K562 (cell line): ENCODE data around the gene HUNK. TPM values are rescaled to one million over a fixed set of nuclear protein-coding genes. Genes with fewer than 3 reads are reported as not detected.
A peak's percentile ranks its signal among the peaks of the same experiment; 100 is the strongest.

Experiments used
- ARID1B ChIP-seq: fragments of 450-650 bp; IDR thresholded peaks from 2 replicates; pipeline ENCODE4 v1.6.1; 2016; ENCODE audit warnings: antibody characterized with exemption, mild to moderate bottlenecking, inconsistent platforms
- CBFA2T2 ChIP-seq: fragments of 450-650 bp; conservative IDR thresholded peaks from 2 replicates; pipeline ENCODE4 v1.6.1; 2017; ENCODE audit warnings: mild to moderate bottlenecking
- EP300 ChIP-seq: IDR thresholded peaks from 2 replicates; pipeline ENCODE4 v1.6.1; 2012; ENCODE audit warnings: low read length, improper control_type of control experiment
- FOXJ3 ChIP-seq: sonication (generic); formaldehyde crosslinking; IDR thresholded peaks from 2 replicates; pipeline ENCODE4 v1.4.0; 2020; ENCODE audit warnings: mild to moderate bottlenecking, missing genetic modification reagents
- HNRNPH1 ChIP-seq: fragments of 200-400 bp; formaldehyde crosslinking; optimal IDR thresholded peaks from 2 replicates; pipeline ENCODE3; 2017; ENCODE audit warnings: low read depth, mild to moderate bottlenecking, low read length, moderate library complexity
- RBM15 ChIP-seq: fragments of 200-400 bp; formaldehyde crosslinking; IDR thresholded peaks from 2 replicates; pipeline ENCODE4 v1.6.1; 2018; ENCODE audit warnings: mild to moderate bottlenecking, low read length, moderate library complexity; ENCODE audit not compliant: insufficient read depth
- SP1 ChIP-seq: sonication (generic); formaldehyde crosslinking; IDR thresholded peaks from 2 replicates; pipeline ENCODE4 v1.8.1; 2022; ENCODE audit warnings: mild to moderate bottlenecking, missing genetic modification reagents
- SRSF1 ChIP-seq: fragments of 200-400 bp; formaldehyde crosslinking; IDR thresholded peaks from 2 replicates; pipeline ENCODE4 v1.6.1; 2017; ENCODE audit warnings: mild to moderate bottlenecking, low read depth, low read length, moderate library complexity
- TAL1 ChIP-seq: fragments of 450-650 bp; IDR thresholded peaks from 2 replicates; pipeline ENCODE4 v1.6.1; 2016; ENCODE audit warnings: mild to moderate bottlenecking
- TCF3 ChIP-seq: sonication (generic); formaldehyde crosslinking; IDR thresholded peaks from 2 replicates; pipeline ENCODE4 v1.4.0; 2020; ENCODE audit warnings: mild to moderate bottlenecking, missing genetic modification reagents
- TRIM24 ChIP-seq, 2 experiments: fragments of 450-650 bp; IDR thresholded peaks; 2 replicates each; pipeline ENCODE4 v1.6.1; 2016
- ZBTB1 ChIP-seq: sonication (generic); formaldehyde crosslinking; IDR thresholded peaks from 2 replicates; pipeline ENCODE4 v1.8.1; 2023; ENCODE audit warnings: missing genetic modification reagents, low read depth, mild to moderate bottlenecking, borderline replicate concordance
- ZNF75A ChIP-seq: fragments of 450-650 bp; formaldehyde crosslinking; IDR thresholded peaks from 2 replicates; pipeline ENCODE4 v1.4.0; 2020; ENCODE audit warnings: mild to moderate bottlenecking
- polyA plus RNA-seq, 8 experiments: library from polyadenylated mRNA; depleted of rRNA in 4 of 8; stranded (reverse) in 5 of 8; unstranded in 3 of 8; fragments of >200 nt; fragmentation: Nextera tagmentation in 2 of 8; fragmentation: Illumina TruSeq in 1 of 8; extraction: Ambion mirVana in 2 of 8; extraction: Trizol in 1 of 8; gene quantifications; 2 replicates each; pipeline versions ENCODE4 v1.2.1 to v1.2.3, GENCODE V29; 2011 to 2014; ENCODE audit warnings: inconsistent platforms in 1 of 8, missing spikeins in 1 of 8
- total RNA-seq, 7 experiments: library from RNA; depleted of rRNA in 6 of 7; stranded (reverse); fragments of >200 nt in 6 of 7; fragmentation: Illumina TruSeq in 2 of 7; extraction: Trizol in 2 of 7; gene quantifications; 2 replicates each; pipeline versions ENCODE4 v1.2.1 to v1.2.3, GENCODE V29; 2011 to 2021; ENCODE audit warnings: low replicate concordance in 1 of 7
- TF ChIP-seq, protein P1 (sequence below): fragments of 250-450 bp; sonication (Bioruptor Pico); IDR thresholded peaks from 2 replicates; pipeline ENCODE4 v1.4.0; 2020; ENCODE audit warnings: borderline replicate concordance
- TF ChIP-seq, protein P2 (sequence below): fragments of 250-450 bp; sonication (Bioruptor Pico); IDR thresholded peaks from 2 replicates; pipeline ENCODE4 v1.8.0; 2022; ENCODE audit warnings: inconsistent platforms
- TF ChIP-seq, protein P3 (sequence below): fragments of 250-450 bp; sonication (Bioruptor Pico); IDR thresholded peaks from 2 replicates; pipeline ENCODE4 v1.6.1; 2021; ENCODE audit warnings: mild to moderate bottlenecking
- TF ChIP-seq, protein P4 (sequence below): sonication (generic); formaldehyde crosslinking; IDR thresholded peaks from 2 replicates; pipeline ENCODE4 v1.8.0; 2023; ENCODE audit warnings: mild to moderate bottlenecking, missing genetic modification reagents
- TF ChIP-seq, protein P5 (sequence below): sonication (generic); formaldehyde crosslinking; IDR thresholded peaks from 2 replicates; pipeline ENCODE4 v1.8.0; 2022; ENCODE audit warnings: missing genetic modification reagents, mild to moderate bottlenecking, borderline replicate concordance

HUNK gene
- total and polyA plus RNA-seq, 9 of the 15 experiments (the other 6 are each of a cell fraction or from before 2014, with no cell fraction given): not detected

DNA sequence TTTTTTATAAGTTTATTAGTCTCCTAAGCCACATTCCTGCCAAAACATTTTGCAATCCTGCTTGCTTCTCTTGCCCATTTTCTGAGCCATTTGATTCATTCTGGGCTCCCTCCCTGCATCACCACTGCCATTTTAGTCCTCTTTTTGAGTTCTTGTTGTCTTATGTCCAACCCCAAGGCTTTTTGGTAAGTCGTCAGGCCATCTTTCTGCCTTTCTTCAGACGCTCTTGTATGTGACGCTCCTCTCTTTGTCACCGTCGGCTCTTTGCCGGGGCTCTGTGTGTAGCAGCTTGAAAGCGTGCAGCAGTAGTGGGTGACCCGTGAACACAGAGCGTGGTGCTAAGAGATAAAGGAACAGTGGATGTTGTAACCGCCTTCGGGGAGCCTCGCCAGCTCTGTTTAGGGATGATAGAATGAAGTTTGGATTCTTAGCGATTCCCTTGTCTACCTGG, 14.6 kb downstream of the HUNK start (continued):
- TF ChIP-seq, protein P1, sequence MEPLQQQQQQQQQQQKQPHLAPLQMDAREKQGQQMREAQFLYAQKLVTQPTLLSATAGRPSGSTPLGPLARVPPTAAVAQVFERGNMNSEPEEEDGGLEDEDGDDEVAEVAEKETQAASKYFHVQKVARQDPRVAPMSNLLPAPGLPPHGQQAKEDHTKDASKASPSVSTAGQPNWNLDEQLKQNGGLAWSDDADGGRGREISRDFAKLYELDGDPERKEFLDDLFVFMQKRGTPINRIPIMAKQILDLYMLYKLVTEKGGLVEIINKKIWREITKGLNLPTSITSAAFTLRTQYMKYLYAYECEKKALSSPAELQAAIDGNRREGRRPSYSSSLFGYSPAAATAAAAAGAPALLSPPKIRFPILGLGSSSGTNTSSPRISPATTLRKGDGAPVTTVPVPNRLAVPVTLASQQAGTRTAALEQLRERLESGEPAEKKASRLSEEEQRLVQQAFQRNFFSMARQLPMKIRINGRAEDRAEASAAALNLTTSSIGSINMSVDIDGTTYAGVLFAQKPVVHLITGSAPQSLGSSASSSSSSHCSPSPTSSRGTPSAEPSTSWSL (CRISPR knock-in tag): no peak
- TF ChIP-seq TAL1: peak; percentile 66; the same call in 1 of the 2 replicates
- TF ChIP-seq SRSF1: no peak
- TF ChIP-seq, protein P2, sequence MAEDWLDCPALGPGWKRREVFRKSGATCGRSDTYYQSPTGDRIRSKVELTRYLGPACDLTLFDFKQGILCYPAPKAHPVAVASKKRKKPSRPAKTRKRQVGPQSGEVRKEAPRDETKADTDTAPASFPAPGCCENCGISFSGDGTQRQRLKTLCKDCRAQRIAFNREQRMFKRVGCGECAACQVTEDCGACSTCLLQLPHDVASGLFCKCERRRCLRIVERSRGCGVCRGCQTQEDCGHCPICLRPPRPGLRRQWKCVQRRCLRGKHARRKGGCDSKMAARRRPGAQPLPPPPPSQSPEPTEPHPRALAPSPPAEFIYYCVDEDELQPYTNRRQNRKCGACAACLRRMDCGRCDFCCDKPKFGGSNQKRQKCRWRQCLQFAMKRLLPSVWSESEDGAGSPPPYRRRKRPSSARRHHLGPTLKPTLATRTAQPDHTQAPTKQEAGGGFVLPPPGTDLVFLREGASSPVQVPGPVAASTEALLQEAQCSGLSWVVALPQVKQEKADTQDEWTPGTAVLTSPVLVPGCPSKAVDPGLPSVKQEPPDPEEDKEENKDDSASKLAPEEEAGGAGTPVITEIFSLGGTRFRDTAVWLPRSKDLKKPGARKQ: no peak
- TF ChIP-seq, protein P3, sequence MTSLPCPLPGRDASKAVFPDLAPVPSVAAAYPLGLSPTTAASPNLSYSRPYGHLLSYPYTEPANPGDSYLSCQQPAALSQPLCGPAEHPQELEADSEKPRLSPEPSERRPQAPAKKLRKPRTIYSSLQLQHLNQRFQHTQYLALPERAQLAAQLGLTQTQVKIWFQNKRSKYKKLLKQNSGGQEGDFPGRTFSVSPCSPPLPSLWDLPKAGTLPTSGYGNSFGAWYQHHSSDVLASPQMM (CRISPR knock-in tag): no peak
- TF ChIP-seq, protein P4, sequence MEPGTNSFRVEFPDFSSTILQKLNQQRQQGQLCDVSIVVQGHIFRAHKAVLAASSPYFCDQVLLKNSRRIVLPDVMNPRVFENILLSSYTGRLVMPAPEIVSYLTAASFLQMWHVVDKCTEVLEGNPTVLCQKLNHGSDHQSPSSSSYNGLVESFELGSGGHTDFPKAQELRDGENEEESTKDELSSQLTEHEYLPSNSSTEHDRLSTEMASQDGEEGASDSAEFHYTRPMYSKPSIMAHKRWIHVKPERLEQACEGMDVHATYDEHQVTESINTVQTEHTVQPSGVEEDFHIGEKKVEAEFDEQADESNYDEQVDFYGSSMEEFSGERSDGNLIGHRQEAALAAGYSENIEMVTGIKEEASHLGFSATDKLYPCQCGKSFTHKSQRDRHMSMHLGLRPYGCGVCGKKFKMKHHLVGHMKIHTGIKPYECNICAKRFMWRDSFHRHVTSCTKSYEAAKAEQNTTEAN (CRISPR knock-in tag): no peak
- TF ChIP-seq ARID1B: peak; percentile 55
- TF ChIP-seq, protein P5, sequence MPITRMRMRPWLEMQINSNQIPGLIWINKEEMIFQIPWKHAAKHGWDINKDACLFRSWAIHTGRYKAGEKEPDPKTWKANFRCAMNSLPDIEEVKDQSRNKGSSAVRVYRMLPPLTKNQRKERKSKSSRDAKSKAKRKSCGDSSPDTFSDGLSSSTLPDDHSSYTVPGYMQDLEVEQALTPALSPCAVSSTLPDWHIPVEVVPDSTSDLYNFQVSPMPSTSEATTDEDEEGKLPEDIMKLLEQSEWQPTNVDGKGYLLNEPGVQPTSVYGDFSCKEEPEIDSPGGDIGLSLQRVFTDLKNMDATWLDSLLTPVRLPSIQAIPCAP (CRISPR knock-in tag): no peak
- TF ChIP-seq HNRNPH1: no peak
- TF ChIP-seq TCF3: peak; percentile 66
- peak; percentile 17; the same call in 1 of the 2 replicates for TF ChIP-seq EP300
- no peak for TF ChIP-seq SP1 (CRISPR knock-in tag)
- no peak for TF ChIP-seq ZBTB1 (CRISPR knock-in tag)
- peak; percentile 20 to 49; a peak in 2 of 4 replicates for TF ChIP-seq TRIM24 (IDR thresholded peaks at IDR 0.05)
- no peak for TF ChIP-seq FOXJ3 (CRISPR knock-in tag)
- TF ChIP-seq ZNF75A (CRISPR knock-in tag): no peak
- TF ChIP-seq RBM15: no peak
- TF ChIP-seq CBFA2T2: peak; percentile 70
